C4-2B (cell line): ENCODE data around the gene ANKH.

Source experiments
- CTCF ChIP-seq: fragments of 450-650 bp; conservative IDR thresholded peaks from 2 replicates; pipeline ENCODE4 v1.5.1; 2017; ENCODE audit warnings: mild to moderate bottlenecking
- ZFX ChIP-seq: fragments of 450-650 bp; IDR thresholded peaks from 2 replicates; pipeline ENCODE4 v1.6.1; 2017

DNA sequence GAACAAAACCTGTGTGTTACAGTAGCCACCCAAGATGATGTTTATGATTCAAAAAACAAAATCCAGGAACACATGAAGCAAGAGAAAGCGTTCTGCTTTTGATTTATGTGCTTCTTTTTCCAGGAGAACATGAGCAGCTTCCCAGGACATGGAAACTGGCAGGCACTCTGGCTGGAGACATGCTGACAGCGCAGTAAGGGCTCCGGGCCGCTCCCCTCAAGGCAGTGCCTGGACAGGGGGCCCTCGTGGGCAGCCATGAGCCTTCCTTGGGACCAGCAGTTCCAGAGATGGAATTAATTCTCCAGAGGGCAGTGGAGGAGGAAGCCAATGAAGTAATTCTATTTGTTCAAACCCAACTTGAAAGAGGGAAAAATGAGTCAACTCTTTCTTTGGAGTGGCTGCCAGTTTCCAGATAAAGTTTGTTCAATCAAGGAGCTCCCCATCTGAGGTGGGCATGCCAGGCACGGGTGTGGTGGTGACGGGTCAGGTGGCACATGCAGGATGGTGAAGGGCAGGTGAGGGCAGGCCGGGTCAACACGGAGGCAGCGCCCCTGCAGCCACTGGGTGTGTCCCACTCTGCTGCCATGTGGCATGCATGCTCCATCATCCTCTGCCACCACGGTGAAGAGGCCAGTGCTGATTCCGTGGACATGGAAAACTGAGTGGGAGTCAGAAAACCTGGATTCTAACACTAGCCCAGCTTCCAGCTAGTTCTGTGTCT is 123.2 kb downstream of the ANKH start:
- no peak for TF ChIP-seq ZFX
- no peak for TF ChIP-seq CTCF
